HEK293 (cell line): ENCODE data around the gene NNMT.

ENCODE experiments used
- CTCF ChIA-PET: fragments of 350-600 bp; formaldehyde crosslinking; extraction: SDS; loops from one replicate; lab custom pipeline; 2021; ENCODE audit warnings: antibody characterized with exemption; lab: Yijun Ruan, JAX
- POLR2A ChIA-PET: fragments of 300-600 bp; formaldehyde crosslinking; extraction: SDS; loops from one replicate; lab custom pipeline; 2020; ENCODE audit warnings: antibody characterized with exemption, inconsistent platforms; lab: Yijun Ruan, JAX
- H3K27ac ChIP-seq: fragments of 200-500 bp; sonication (Bioruptor generic); 2 replicates; pipeline ENCODE4 v1.5.1; 2014; ENCODE audit warnings: low read depth, low read length, control low read depth, inconsistent platforms; ENCODE audit errors: extremely low read depth
- H3K36me3 ChIP-seq, 2 experiments: fragments of 200-500 bp in 1 of 2; sonication (Bioruptor generic) in 1 of 2; 1 replicate in 1 of 2; 2 replicates in 1 of 2; pipeline ENCODE4 v1.5.1; 2014 to 2017; ENCODE audit warnings: inconsistent platforms in 2 of 2, low read length in 2 of 2; ENCODE audit not compliant: control insufficient read depth in 2 of 2, insufficient read depth in 1 of 2
- H3K4me1 ChIP-seq: fragments of 200-500 bp; sonication (Bioruptor generic); 2 replicates; pipeline ENCODE4 v1.5.1; 2014; ENCODE audit warnings: mild to moderate bottlenecking, low read length, inconsistent platforms; ENCODE audit not compliant: control insufficient read depth, insufficient read depth
- H3K4me3 ChIP-seq: 2 replicates; pipeline ENCODE4 v1.5.1; 2011; ENCODE audit warnings: low read depth, mild to moderate bottlenecking, control low read depth, low read length, moderate library complexity
- H3K9me3 ChIP-seq: fragments of 200-500 bp; sonication (Bioruptor generic); 2 replicates; pipeline ENCODE4 v1.5.1; 2014; ENCODE audit warnings: low read depth, low read length, inconsistent platforms; ENCODE audit not compliant: control insufficient read depth, insufficient read depth
- GFI1B ChIP-seq: fragments of 450-650 bp; formaldehyde crosslinking; IDR thresholded peaks from 2 replicates; pipeline ENCODE4 v1.5.1; 2016; ENCODE audit warnings: missing biosample characterization, missing genetic modification characterization
- SP3 ChIP-seq: fragments of 450-650 bp; formaldehyde crosslinking; IDR thresholded peaks from 2 replicates; pipeline ENCODE4 v1.5.1; 2016; ENCODE audit warnings: missing biosample characterization, missing genetic modification characterization
- ZNF157 ChIP-seq: fragments of 450-650 bp; formaldehyde crosslinking; IDR thresholded peaks from 2 replicates; pipeline ENCODE4 v1.5.1; 2016; ENCODE audit warnings: missing biosample characterization, missing genetic modification characterization
- ZNF169 ChIP-seq: fragments of 450-650 bp; formaldehyde crosslinking; IDR thresholded peaks from 2 replicates; pipeline ENCODE4 v1.5.1; 2016; ENCODE audit warnings: missing biosample characterization, missing genetic modification characterization
- ZNF174 ChIP-seq: fragments of 450-650 bp; formaldehyde crosslinking; IDR thresholded peaks from 2 replicates; pipeline ENCODE4 v1.5.0; 2017; ENCODE audit warnings: missing biosample characterization, mild to moderate bottlenecking, missing genetic modification characterization
- ZNF175 ChIP-seq: fragments of 450-650 bp; formaldehyde crosslinking; IDR thresholded peaks from 2 replicates; pipeline ENCODE4 v1.5.1; 2016; ENCODE audit warnings: missing biosample characterization, missing genetic modification characterization
- ZNF501 ChIP-seq: fragments of 450-650 bp; formaldehyde crosslinking; IDR thresholded peaks from 2 replicates; pipeline ENCODE4 v1.5.1; 2016; ENCODE audit warnings: missing biosample characterization, missing genetic modification characterization
- ZNF521 ChIP-seq: fragments of 450-650 bp; formaldehyde crosslinking; IDR thresholded peaks from 2 replicates; pipeline ENCODE4 v1.5.1; 2017; ENCODE audit warnings: missing biosample characterization, mild to moderate bottlenecking, missing genetic modification characterization
- ZNF561 ChIP-seq: fragments of 450-650 bp; IDR thresholded peaks from 2 replicates; pipeline ENCODE4 v1.5.1; 2018; ENCODE audit warnings: missing biosample characterization, missing genetic modification characterization, borderline replicate concordance
- ZNF610 ChIP-seq: fragments of 450-650 bp; formaldehyde crosslinking; IDR thresholded peaks from 2 replicates; pipeline ENCODE4 v1.5.1; 2016; ENCODE audit warnings: missing biosample characterization, missing genetic modification characterization, borderline replicate concordance
- ZNF692 ChIP-seq: fragments of 450-650 bp; formaldehyde crosslinking; IDR thresholded peaks from 2 replicates; pipeline ENCODE4 v1.5.1; 2016; ENCODE audit warnings: missing biosample characterization, missing genetic modification characterization
- TF ChIP-seq, protein P1 (sequence below): fragments of 450-650 bp; formaldehyde crosslinking; IDR thresholded peaks from 2 replicates; pipeline ENCODE4 v1.5.1; 2016; ENCODE audit warnings: missing biosample characterization, missing genetic modification characterization

NNMT gene

GRCh38 chr11:114362958-114363357 is 66.8 kb downstream of the NNMT start:
- H3K4me3 ChIP-seq = no peak overlapping the region
- no peaks in the 10 kb centered on the region for H3K36me3 ChIP-seq
- no peaks in the 10 kb centered on the region for H3K4me1 ChIP-seq
- POLR2A ChIA-PET = no interaction called here
- no peak overlapping the region for H3K27ac ChIP-seq
- CTCF ChIA-PET = interaction anchor here (0.5 kb wide), 1 partner anchor 706 kb away, joined by 3 read pairs; no protein-coding TSS in a partner anchor
- H3K9me3 ChIP-seq = no peaks in the 10 kb centered on the region
- TF ChIP-seq ZNF610 (tag by site-specific recombination) (no peak), ZNF501 (tag by site-specific recombination) (no peak), ZNF561 (tag by site-specific recombination) (no peak), ZNF521 (tag by site-specific recombination) (no peak), SP3 (no peak), ZNF175 (tag by site-specific recombination) (no peak), ZNF157 (tag by site-specific recombination) (no peak), ZNF174 (tag by site-specific recombination) (no peak), ZNF169 (tag by site-specific recombination) (no peak), ZNF692 (tag by site-specific recombination) (no peak), GFI1B (tag by site-specific recombination) (no peak)
- TF ChIP-seq, protein P1, sequence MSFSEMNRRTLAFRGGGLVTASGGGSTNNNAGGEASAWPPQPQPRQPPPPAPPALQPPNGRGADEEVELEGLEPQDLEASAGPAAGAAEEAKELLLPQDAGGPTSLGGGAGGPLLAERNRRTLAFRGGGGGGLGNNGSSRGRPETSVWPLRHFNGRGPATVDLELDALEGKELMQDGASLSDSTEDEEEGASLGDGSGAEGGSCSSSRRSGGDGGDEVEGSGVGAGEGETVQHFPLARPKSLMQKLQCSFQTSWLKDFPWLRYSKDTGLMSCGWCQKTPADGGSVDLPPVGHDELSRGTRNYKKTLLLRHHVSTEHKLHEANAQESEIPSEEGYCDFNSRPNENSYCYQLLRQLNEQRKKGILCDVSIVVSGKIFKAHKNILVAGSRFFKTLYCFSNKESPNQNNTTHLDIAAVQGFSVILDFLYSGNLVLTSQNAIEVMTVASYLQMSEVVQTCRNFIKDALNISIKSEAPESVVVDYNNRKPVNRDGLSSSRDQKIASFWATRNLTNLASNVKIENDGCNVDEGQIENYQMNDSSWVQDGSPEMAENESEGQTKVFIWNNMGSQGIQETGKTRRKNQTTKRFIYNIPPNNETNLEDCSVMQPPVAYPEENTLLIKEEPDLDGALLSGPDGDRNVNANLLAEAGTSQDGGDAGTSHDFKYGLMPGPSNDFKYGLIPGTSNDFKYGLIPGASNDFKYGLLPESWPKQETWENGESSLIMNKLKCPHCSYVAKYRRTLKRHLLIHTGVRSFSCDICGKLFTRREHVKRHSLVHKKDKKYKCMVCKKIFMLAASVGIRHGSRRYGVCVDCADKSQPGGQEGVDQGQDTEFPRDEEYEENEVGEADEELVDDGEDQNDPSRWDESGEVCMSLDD (tag by site-specific recombination) = no peak
